H1 (cell line): Measurements from ENCODE around the gene LRRC30. TPM values are rescaled to one million over a fixed set of nuclear protein-coding genes. Genes with fewer than 3 reads are reported as not detected.

Experiments used
- CTCF ChIA-PET: fragments of 300-600 bp; sonication (Branson Sonifier 250); formaldehyde crosslinking; loops from one replicate; lab custom pipeline; 2021; ENCODE audit not compliant: partially characterized antibody; lab: Charles Lee
- POLR2A ChIA-PET: fragments of 300-600 bp; sonication (Branson Sonifier 250); formaldehyde crosslinking; loops from one replicate; lab custom pipeline; 2021; ENCODE audit warnings: inconsistent platforms; ENCODE audit not compliant: partially characterized antibody; lab: Charles Lee
- DNase-seq, 2 experiments: peaks; one replicate each; pipeline versions ENCODE4 v3.0.0 to v3.0.0-alpha.2; 2010 to 2022; ENCODE audit warnings: low spot score in 2 of 2, low read depth in 1 of 2, mixed read lengths in 1 of 2
- FAIRE-seq: peaks from 2 replicates; lab custom pipeline; 2011; peaks lifted over from hg19 to GRCh38; lab: Jason Lieb, UNC
- H2AFZ ChIP-seq: 2 replicates; pipeline ENCODE4 v1.8.1; 2012; ENCODE audit warnings: low read length, inconsistent platforms
- H2AK5ac ChIP-seq: 2 replicates; pipeline ENCODE4 v1.6.1; 2013; ENCODE audit warnings: low read depth, low read length
- H2BK120ac ChIP-seq: replicated peaks from 2 replicates; pipeline ENCODE3; 2013; ENCODE audit warnings: low read depth, low read length, inconsistent platforms
- H2BK12ac ChIP-seq: 2 replicates; pipeline ENCODE4 v1.6.1; 2013; ENCODE audit warnings: low read depth, low read length
- H2BK15ac ChIP-seq: 2 replicates; pipeline ENCODE4 v1.6.1; 2013; ENCODE audit warnings: low read length
- H2BK20ac ChIP-seq: 2 replicates; pipeline ENCODE4 v1.6.1; 2013; ENCODE audit warnings: low read length
- H2BK5ac ChIP-seq: 2 replicates; pipeline ENCODE4 v1.6.1; 2013; ENCODE audit warnings: low read depth, low read length
- H3K14ac ChIP-seq: 2 replicates; pipeline ENCODE4 v1.6.1; 2013; ENCODE audit warnings: inconsistent platforms; ENCODE audit not compliant: insufficient read length
- H3K18ac ChIP-seq: 2 replicates; pipeline ENCODE4 v1.6.1; 2013; ENCODE audit warnings: low read length; ENCODE audit errors: extremely low read depth
- H3K23ac ChIP-seq: 2 replicates; pipeline ENCODE4 v1.6.1; 2013; ENCODE audit warnings: inconsistent platforms; ENCODE audit not compliant: insufficient read length
- H3K23me2 ChIP-seq: 2 replicates; pipeline ENCODE4 v1.6.1; 2013; ENCODE audit warnings: low read depth, low read length
- H3K27ac ChIP-seq: 2 replicates; pipeline ENCODE4 v1.6.1; 2011; ENCODE audit warnings: low read depth, low read length, inconsistent platforms
- H3K27me3 ChIP-seq, 4 experiments: replicated peaks in 1 of 4; 1 replicate in 1 of 4; 2 replicates in 3 of 4; pipeline versions ENCODE4 v1.6.1 to v1.8.1; 2011 to 2013; ENCODE audit warnings: low read length in 3 of 4, mild to moderate bottlenecking in 3 of 4, inconsistent platforms in 2 of 4, mixed read lengths in 2 of 4, moderate library complexity in 1 of 4; ENCODE audit not compliant: control insufficient read depth in 3 of 4, insufficient read depth in 3 of 4; ENCODE audit errors: extremely low read depth in 1 of 4
- H3K36me3 ChIP-seq, 4 experiments: 2 replicates each; pipeline versions ENCODE4 v1.6.1 to v1.8.1; 2011 to 2013; ENCODE audit warnings: mild to moderate bottlenecking in 4 of 4, low read length in 3 of 4, moderate library complexity in 2 of 4, control low read depth in 1 of 4, inconsistent platforms in 1 of 4; ENCODE audit not compliant: insufficient read depth in 4 of 4, control insufficient read depth in 2 of 4
- H3K4ac ChIP-seq: replicated peaks from 2 replicates; pipeline ENCODE3; 2013; ENCODE audit warnings: low read length, low read depth, mixed read lengths, inconsistent platforms; ENCODE audit not compliant: insufficient read length
- H3K4me1 ChIP-seq, 4 experiments: replicated peaks in 1 of 4; 1 replicate in 1 of 4; 2 replicates in 3 of 4; pipeline versions ENCODE4 v1.6.1 to v1.8.1; 2011 to 2013; ENCODE audit warnings: low read length in 3 of 4, inconsistent platforms in 2 of 4, mixed read lengths in 1 of 4; ENCODE audit not compliant: insufficient read depth in 4 of 4, control insufficient read depth in 3 of 4
- H3K4me2 ChIP-seq, 2 experiments: 2 replicates each; pipeline versions ENCODE4 v1.6.1 to v1.8.1; 2011 to 2013; ENCODE audit warnings: low read depth in 2 of 2, low read length in 2 of 2, control low read depth in 1 of 2, inconsistent platforms in 1 of 2, mild to moderate bottlenecking in 1 of 2; ENCODE audit not compliant: insufficient read depth in 1 of 2
- H3K4me3 ChIP-seq, 4 experiments: fragments of 200-600, 300-600 bp in 1 of 4; sonication (generic), shearing (Covaris generic), sonication (Bioruptor Twin) in 1 of 4; 2 replicates each; pipeline versions ENCODE4 v1.5.1 to v1.8.1; 2011 to 2016; ENCODE audit warnings: low read length in 4 of 4, low read depth in 3 of 4, control low read depth in 2 of 4, inconsistent platforms in 2 of 4, mild to moderate bottlenecking in 2 of 4, mixed read lengths in 1 of 4, moderate library complexity in 1 of 4; ENCODE audit not compliant: insufficient read depth in 2 of 4; ENCODE audit errors: extremely low read depth in 1 of 4
- H3K56ac ChIP-seq: replicated peaks from 2 replicates; pipeline ENCODE3; 2013; ENCODE audit warnings: low read depth, mild to moderate bottlenecking, mixed read lengths, low read length, inconsistent platforms; ENCODE audit not compliant: insufficient read length
- H3K79me1 ChIP-seq: 2 replicates; pipeline ENCODE4 v1.6.1; 2013; ENCODE audit warnings: low read depth, low read length, control low read depth
- H3K79me2 ChIP-seq, 2 experiments: 2 replicates each; pipeline versions ENCODE4 v1.6.1 to v1.8.1; 2012 to 2013; ENCODE audit warnings: low read length in 2 of 2, mild to moderate bottlenecking in 2 of 2, inconsistent platforms in 1 of 2; ENCODE audit not compliant: insufficient read depth in 2 of 2, control insufficient read depth in 1 of 2
- H3K9ac ChIP-seq, 4 experiments: replicated peaks in 1 of 4; 1 replicate in 1 of 4; 2 replicates in 3 of 4; pipeline versions ENCODE4 v1.6.1 to v1.8.1; 2011 to 2013; ENCODE audit warnings: low read depth in 3 of 4, low read length in 3 of 4, control low read depth in 2 of 4, mild to moderate bottlenecking in 2 of 4, moderate library complexity in 2 of 4, inconsistent platforms in 1 of 4; ENCODE audit errors: extremely low read depth in 1 of 4
- H3K9me3 ChIP-seq, 2 experiments: 2 replicates each; pipeline versions ENCODE4 v1.6.1 to v1.8.1; 2012 to 2013; ENCODE audit warnings: mild to moderate bottlenecking in 2 of 2, moderate library complexity in 2 of 2, control low read depth in 1 of 2, inconsistent platforms in 1 of 2, low read depth in 1 of 2, low read length in 1 of 2, mixed read lengths in 1 of 2; ENCODE audit not compliant: insufficient read depth in 2 of 2
- H4K20me1 ChIP-seq, 2 experiments: replicated peaks in 1 of 2; 2 replicates each; pipeline versions ENCODE3 to v1.8.1; 2011 to 2013; ENCODE audit warnings: inconsistent platforms in 2 of 2, low read length in 2 of 2, mild to moderate bottlenecking in 1 of 2; ENCODE audit not compliant: insufficient read depth in 2 of 2, control insufficient read depth in 1 of 2
- H4K5ac ChIP-seq: 2 replicates; pipeline ENCODE4 v1.6.1; 2013; ENCODE audit warnings: low read length, low read depth, mixed read lengths, inconsistent platforms; ENCODE audit not compliant: insufficient read length
- H4K8ac ChIP-seq: 2 replicates; pipeline ENCODE4 v1.8.0; 2013; ENCODE audit warnings: mild to moderate bottlenecking, moderate library complexity, low read length, inconsistent platforms; ENCODE audit not compliant: insufficient read depth; ENCODE audit errors: extremely low read depth
- H4K91ac ChIP-seq: replicated peaks from 2 replicates; pipeline ENCODE3; 2013; ENCODE audit warnings: low read length, mixed read lengths, inconsistent platforms; ENCODE audit not compliant: insufficient read length
- CHD2 ChIP-seq: IDR thresholded peaks from 2 replicates; pipeline ENCODE4 v1.6.1; 2012; ENCODE audit warnings: low read length, improper control_type of control experiment
- EGR1 ChIP-seq: IDR thresholded peaks from 2 replicates; pipeline ENCODE4 v1.6.1; 2011; ENCODE audit warnings: low read depth, low read length, borderline replicate concordance
- FOSL1 ChIP-seq: IDR thresholded peaks from 2 replicates; pipeline ENCODE4 v1.6.1; 2011; ENCODE audit warnings: mild to moderate bottlenecking, low read depth, low read length, moderate library complexity; ENCODE audit not compliant: insufficient read depth
- HDAC6 ChIP-seq: IDR thresholded peaks from one replicate; pipeline ENCODE4 v1.7.1; 2012; ENCODE audit warnings: low read depth, mild to moderate bottlenecking, inconsistent platforms, low read length, moderate library complexity
- KDM1A ChIP-seq: fragments of 200-600, 300-600 bp; sonication (generic); IDR thresholded peaks from 2 replicates; pipeline ENCODE4 v1.7.1; 2016; ENCODE audit warnings: mild to moderate bottlenecking, low read length, borderline replicate concordance
- KDM5A ChIP-seq: fragments of 200-600 bp; IDR thresholded peaks from 2 replicates; pipeline ENCODE4 v1.7.1; 2012; ENCODE audit warnings: mild to moderate bottlenecking, low read length, inconsistent platforms, mixed read lengths
- PHF8 ChIP-seq: fragments of 200-600 bp; sonication (generic); conservative IDR thresholded peaks from 2 replicates; pipeline ENCODE4 v1.7.1; 2012; ENCODE audit warnings: low read depth, mild to moderate bottlenecking, inconsistent platforms, low read length, moderate library complexity
- POU5F1 ChIP-seq: IDR thresholded peaks from 2 replicates; pipeline ENCODE4 v1.6.1; 2011; ENCODE audit warnings: low read depth, mild to moderate bottlenecking, low read length, moderate library complexity
- RAD21 ChIP-seq, 2 experiments: IDR thresholded peaks in 1 of 2; conservative IDR thresholded peaks in 1 of 2; 2 replicates each; pipeline ENCODE4 v1.6.1; 2011; ENCODE audit warnings: low read depth in 2 of 2, low read length in 2 of 2, improper control_type of control experiment in 1 of 2, inconsistent platforms in 1 of 2, mild to moderate bottlenecking in 1 of 2, moderate library complexity in 1 of 2
- RXRA ChIP-seq: IDR thresholded peaks from 2 replicates; pipeline ENCODE4 v1.6.1; 2011; ENCODE audit warnings: low read depth, mild to moderate bottlenecking, low read length, moderate library complexity; ENCODE audit not compliant: insufficient read depth
- SAP30 ChIP-seq: fragments of 300-600 bp; sonication (generic); IDR thresholded peaks from 2 replicates; pipeline ENCODE4 v1.7.1; 2012; ENCODE audit warnings: low read length, moderate library complexity, mild to moderate bottlenecking, inconsistent platforms; ENCODE audit not compliant: insufficient read depth, insufficient replicate concordance
- SIN3A ChIP-seq, 2 experiments: IDR thresholded peaks in 1 of 2; conservative IDR thresholded peaks in 1 of 2; 2 replicates each; pipeline ENCODE4 v1.6.1; 2011 to 2012; ENCODE audit warnings: low read length in 2 of 2, improper control_type of control experiment in 1 of 2, low read depth in 1 of 2, mild to moderate bottlenecking in 1 of 2
- SIX5 ChIP-seq: IDR thresholded peaks from 2 replicates; pipeline ENCODE4 v1.6.1; 2011; ENCODE audit warnings: mild to moderate bottlenecking, low read depth, low read length
- SP2 ChIP-seq: IDR thresholded peaks from 2 replicates; pipeline ENCODE4 v1.6.1; 2012; ENCODE audit warnings: mild to moderate bottlenecking, low read length, inconsistent platforms
- WGBS, 2 experiments: shearing (Covaris generic) in 1 of 2; methylation state at CpG; one replicate each; pipeline versions ENCODE4 v1.1.6 to v1.1.7; 2013 to 2015; ENCODE audit warnings: low lambda C conversion rate in 2 of 2, mixed read lengths in 2 of 2, inconsistent platforms in 1 of 2, low coverage in 1 of 2, missing lambda C conversion rate in 1 of 2; ENCODE audit not compliant: insufficient replicate concordance in 2 of 2, insufficient coverage in 1 of 2, insufficient read length in 1 of 2; ENCODE audit errors: extremely low coverage in 1 of 2, missing lambda C conversion rate in 1 of 2; 5-methylcytosine and 5-hydroxymethylcytosine counted together
- polyA plus RNA-seq, 7 experiments: library from polyadenylated mRNA; depleted of rRNA in 3 of 7; stranded (reverse) in 5 of 7; unstranded in 2 of 7; fragments of >200 nt in 5 of 7; fragments of 200-250 nt in 2 of 7; gene quantifications; 1 replicate in 5 of 7; 2 replicates in 1 of 7; 4 replicates in 1 of 7; pipeline versions ENCODE4 v1.2.1 to v1.2.3, GENCODE V29; 2011 to 2013; ENCODE audit warnings: missing spikeins in 2 of 7, mixed read lengths in 2 of 7
- total RNA-seq: library from RNA; stranded (reverse); fragmentation: NEBNext Ultra II Directional; extraction: Animal tissue kit (Norgen Biotek cat#: 25700); gene quantifications from 2 replicates; pipeline ENCODE4 v1.2.1, GENCODE V29; 2021

Gene LRRC30
- total and polyA plus RNA-seq, 2 of the 8 experiments (the other 6 are each of a cell fraction or from before 2014, with no cell fraction given): not detected

GRCh38 chr18:7191736-7192135 lies 39.2 kb upstream of the LRRC30 start:
- Histone ChIP-seq H3K4me1 (no peaks in the 10 kb centered on the region), H2BK5ac (no peak overlapping the region), H2AK5ac (no peak overlapping the region), H3K23ac (no peak overlapping the region), H3K23me2 (no peaks in the 10 kb centered on the region), H3K14ac (no peak overlapping the region), H2BK15ac (no peak overlapping the region), H3K4me2 (no peak overlapping the region), H3K18ac (no peak overlapping the region), H4K20me1 (no peaks in the 10 kb centered on the region), H3K9me3 (no peaks in the 10 kb centered on the region), H2BK12ac (no peak overlapping the region), H3K36me3 (no peaks in the 10 kb centered on the region), H2BK20ac (no peak overlapping the region), H2AFZ (no peak overlapping the region), H3K4me3 (no peak overlapping the region), H3K9ac (no peak overlapping the region), H4K91ac (no peak overlapping the region), H4K5ac (no peak overlapping the region), H4K8ac (no peak overlapping the region), H3K56ac (no peak overlapping the region), H2BK120ac (no peak overlapping the region), H3K4ac (no peak overlapping the region), H3K27me3 (no peaks in the 10 kb centered on the region), H3K79me2 (no peaks in the 10 kb centered on the region), H3K79me1 (no peaks in the 10 kb centered on the region), H3K27ac (no peak overlapping the region)
- 95% methylated on average over 2 of the region's 2 CpGs; no CpG with 5 or more reads in 1 of the 2 experiments for WGBS, 2 experiments
- DNase-seq (no peak), FAIRE-seq (no peak)
- ChIA-PET POLR2A (no interaction called here), CTCF (interaction anchor here (1.0 to 2.2 kb wide), 4 partner anchors 15 to 154 kb away, joined by 3 to 6 read pairs (median 4); no protein-coding TSS in a partner anchor)
- TF ChIP-seq SP2 (no peak), RXRA (no peak), FOSL1 (no peak), POU5F1 (no peak), PHF8 (no peak), HDAC6 (no peak), SIN3A (conservative IDR thresholded peaks at IDR 0.05 in 1 of 2, IDR thresholded peaks at IDR 0.05 in 1 of 2; ENCODE audit: low read depth in 1 of 2, low read length in 2 of 2) (no peak), CHD2 (no peak), KDM5A (no peak), SAP30 (no peak), SIX5 (no peak), EGR1 (no peak), RAD21 (IDR thresholded peaks at IDR 0.05 in 1 of 2, conservative IDR thresholded peaks at IDR 0.05 in 1 of 2; ENCODE audit: low read depth in 2 of 2, low read length in 2 of 2) (no peak), KDM1A (no peak)
